ENCODE data around the gene LGALS7. TPM values are rescaled to one million over a fixed set of nuclear protein-coding genes. Genes with fewer than 3 reads are reported as not detected.
"Not testable (repeated sequence)": the region's sequence is repeated elsewhere in the genome, so short reads cannot be mapped to it uniquely, and the experiment has no call there.

LGALS7 gene
- total and polyA plus RNA-seq, 8 donors, result 0.58 to 1.4 TPM; not detected in 6

GRCh38 chr19:38809592-38810252, 36.4 kb upstream of the LGALS7 start:
- no peak for DNase-seq
- TF ChIP-seq CTCF (IDR thresholded peaks at IDR 0.05), result no peak
- peaks cover 0 to 5% of the 10 kb centered on the region in 2 donors for H3K36me3 ChIP-seq
- H3K27me3 ChIP-seq, result no peaks in the 10 kb centered on the region
- no peak overlapping the region for H3K27ac ChIP-seq
- no peak for ATAC-seq
- H3K4me3 ChIP-seq, result no peak overlapping the region
- H3K9me3 ChIP-seq, result no peaks in the 10 kb centered on the region
- intact Hi-C loops (cut with DNase I), result no loop called here
- H3K4me1 ChIP-seq, result no peaks in the 10 kb centered on the region

GRCh38 chr19:38808741-38809140, 35.4 kb upstream of the LGALS7 start:
- intact Hi-C loops (cut with DNase I), result no loop called here
- Histone ChIP-seq H3K9me3 (no peaks in the 10 kb centered on the region), H3K4me1 (no peaks in the 10 kb centered on the region), H3K4me3 (no peak overlapping the region), H3K27me3 (no peaks in the 10 kb centered on the region), H3K27ac (no peak overlapping the region), H3K36me3 (no peaks in the 10 kb centered on the region)
- TF ChIP-seq CTCF (IDR thresholded peaks at IDR 0.05), result no peak
- DNase-seq (no peak), ATAC-seq (no peak)

GRCh38 chr19:38807374-38808098, 34.2 kb upstream of the LGALS7 start:
- H3K9me3 ChIP-seq; intact Hi-C loops (cut with DNase I); H3K4me3 ChIP-seq; DNase-seq; H3K4me1 ChIP-seq; H3K36me3 ChIP-seq; H3K27me3 ChIP-seq: not testable (repeated sequence)
- ATAC-seq, result peak; percentile 41
- peak overlapping the region in 1 of 2 donors; percentile 33 for H3K27ac ChIP-seq

GRCh38 chr19:38806371-38806770, 33.1 kb upstream of the LGALS7 start:
- ATAC-seq, result no peak
- Histone ChIP-seq H3K4me1 (no peaks in the 10 kb centered on the region), H3K36me3 (peaks cover 0 to 8% of the 10 kb centered on the region in 2 donors), H3K4me3 (no peak overlapping the region), H3K9me3 (no peaks in the 10 kb centered on the region), H3K27me3 (no peaks in the 10 kb centered on the region), H3K27ac (no peak overlapping the region)
- TF ChIP-seq CTCF (IDR thresholded peaks at IDR 0.05), result no peak
- intact Hi-C loops (cut with DNase I), result no loop called here
- no peak for DNase-seq

- H3K27ac ChIP-seq, result peak overlapping the region in 1 of 2 donors; percentile 34
- no peaks in the 10 kb centered on the region for H3K27me3 ChIP-seq
- no peaks in the 10 kb centered on the region for H3K9me3 ChIP-seq
- intact Hi-C loops (cut with DNase I), result no loop called here
- no peak overlapping the region for H3K4me3 ChIP-seq
- ATAC-seq (no peak), DNase-seq (no peak)
- H3K4me1 ChIP-seq, result no peaks in the 10 kb centered on the region
- peaks cover 0 to 8% of the 10 kb centered on the region in 2 donors for H3K36me3 ChIP-seq
- TF ChIP-seq CTCF (IDR thresholded peaks at IDR 0.05), result no peak
Observed at GRCh38 chr19:38805180-38805579, 31.9 kb upstream of the LGALS7 start.

All from left lung (tissue), 10 donors.